GM19025 (cell line): ENCODE results near the gene CRYL1.
A peak's percentile ranks its signal among the peaks of the same experiment; 100 is the strongest.

Experiments used
- ATAC-seq: cut with Tn5 transposase; IDR thresholded peaks from one replicate; pipeline ENCODE4 v1.9.1; 2021; ENCODE audit warnings: mild to moderate bottlenecking, low read depth, moderate library complexity; ENCODE audit not compliant: unreplicated experiment

CRYL1 gene

GRCh38 chr13:20429682-20430081 lies 96.0 kb downstream of the CRYL1 start:
- ATAC-seq, result no peak

GRCh38 chr13:20428666-20429644 lies 96.7 kb downstream of the CRYL1 start:
- ATAC-seq, result no peak

GRCh38 chr13:20426766-20427448 lies 98.8 kb downstream of the CRYL1 start:
- no peak for ATAC-seq

GRCh38 chr13:20425819-20426219 lies 99.8 kb downstream of the CRYL1 start:
- peak; percentile 59 for ATAC-seq

- no peak for ATAC-seq
Measured at GRCh38 chr13:20424949-20425348, 100.7 kb downstream of the CRYL1 start.

- no peak for ATAC-seq
Measured at GRCh38 chr13:20424559-20424852, 101.2 kb downstream of the CRYL1 start.

GRCh38 chr13:20422362-20422761 lies 103.3 kb downstream of the CRYL1 start:
- ATAC-seq, result no peak

- no peak for ATAC-seq
Measured at GRCh38 chr13:20420938-20421337, 104.7 kb downstream of the CRYL1 start.

GRCh38 chr13:20418953-20419352 lies 106.7 kb downstream of the CRYL1 start:
- ATAC-seq, result no peak

- no peak for ATAC-seq
Measured at GRCh38 chr13:20416223-20416745, 109.4 kb downstream of the CRYL1 start.

- ATAC-seq, result no peak
Measured at GRCh38 chr13:20415694-20416107, 110.0 kb downstream of the CRYL1 start.

GRCh38 chr13:20415306-20415679 lies 110.4 kb downstream of the CRYL1 start:
- ATAC-seq, result no peak

GRCh38 chr13:20414546-20415305 lies 110.9 kb downstream of the CRYL1 start:
- no peak for ATAC-seq

GRCh38 chr13:20412691-20413355 lies 112.8 kb downstream of the CRYL1 start:
- no peak for ATAC-seq

- ATAC-seq, result peak; percentile 93
Measured at GRCh38 chr13:20411638-20412342, 113.9 kb downstream of the CRYL1 start.

- ATAC-seq, result no peak
Measured at GRCh38 chr13:20410726-20411125, 114.9 kb downstream of the CRYL1 start.

GRCh38 chr13:20408181-20408580 lies 117.5 kb downstream of the CRYL1 start:
- ATAC-seq, result no peak

- no peak for ATAC-seq
Measured at GRCh38 chr13:20407759-20408158, 117.9 kb downstream of the CRYL1 start.

- no peak for ATAC-seq
Measured at GRCh38 chr13:20405691-20406090, 120.0 kb downstream of the CRYL1 start.
